Measurements from ENCODE around the gene PTPRK. TPM values are rescaled to one million over a fixed set of nuclear protein-coding genes. Genes with fewer than 3 reads are reported as not detected.

The PTPRK gene
- total and polyA plus RNA-seq, 2 donors (not counting 1 experiment from before 2014, with no cell fraction given), result 19.4 to 75.5 TPM

DNA sequence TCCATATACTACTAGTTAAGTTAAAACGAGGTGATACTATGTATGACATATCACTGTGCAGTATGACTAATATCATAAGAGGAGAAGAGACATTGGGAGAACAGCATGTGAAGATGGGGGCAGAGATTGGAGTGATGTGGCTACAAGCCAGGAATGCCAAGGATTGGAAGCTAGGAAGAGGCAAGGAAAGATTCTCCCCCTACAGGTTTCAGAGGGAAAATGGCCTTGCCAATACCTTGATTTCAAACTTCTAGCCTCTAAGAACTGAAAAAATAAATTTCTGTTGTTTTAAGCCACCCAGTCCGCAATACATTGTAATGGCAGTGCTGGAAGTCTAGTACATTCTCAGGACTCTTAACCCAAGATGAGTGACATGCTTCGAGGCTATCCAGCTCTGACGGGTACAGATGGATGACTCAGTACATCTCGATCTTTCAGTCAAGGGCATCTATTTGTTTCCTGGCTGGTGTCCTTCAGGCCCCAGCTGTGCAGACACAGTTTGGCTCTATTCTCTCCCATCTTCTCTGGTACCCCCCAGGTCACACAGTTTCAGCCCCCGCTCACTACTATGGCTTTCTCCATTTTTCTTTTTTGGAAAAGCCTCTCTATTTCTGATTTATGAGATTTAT is 564.0 kb downstream of the PTPRK start:
- H3K4me1 ChIP-seq (ENCODE audit: control insufficient read depth, extremely low read depth, insufficient read depth, low read length), result no peaks in the 10 kb centered on the region
- no peak overlapping the region for H3K27ac ChIP-seq (ENCODE audit: insufficient read depth, low read length)
- no peaks in the 10 kb centered on the region for H3K79me2 ChIP-seq (ENCODE audit: control insufficient read depth, insufficient read depth, low read length)
- peak in 1 of 2 donors; percentile 5 for DNase-seq (ENCODE audit: low read depth in 2 of 2)
- H3K36me3 ChIP-seq (ENCODE audit: control insufficient read depth, insufficient read depth, low read length), result no peaks in the 10 kb centered on the region
- H4K20me1 ChIP-seq (ENCODE audit: control insufficient read depth, extremely low read depth, insufficient read depth, low read length), result no peaks in the 10 kb centered on the region
- no peaks in the 10 kb centered on the region for H3K27me3 ChIP-seq (ENCODE audit: control insufficient read depth, insufficient read depth, low read length)
- H3K9me3 ChIP-seq (ENCODE audit: control insufficient read depth, insufficient read depth, low read depth, low read length), result no peaks in the 10 kb centered on the region
- H3K9ac ChIP-seq (ENCODE audit: insufficient read depth, low read length), result no peak overlapping the region
- no peak overlapping the region for H3K4me3 ChIP-seq (replicated peaks in 1 of 4; ENCODE audit: control extremely low read depth in 1 of 4, insufficient read depth in 1 of 4, low read depth in 3 of 4, low read length in 4 of 4)
- TF ChIP-seq EZH2 (IDR thresholded peaks at IDR 0.05; ENCODE audit: low read length, missing control alignments), result no peak
- TF ChIP-seq, protein P1, sequence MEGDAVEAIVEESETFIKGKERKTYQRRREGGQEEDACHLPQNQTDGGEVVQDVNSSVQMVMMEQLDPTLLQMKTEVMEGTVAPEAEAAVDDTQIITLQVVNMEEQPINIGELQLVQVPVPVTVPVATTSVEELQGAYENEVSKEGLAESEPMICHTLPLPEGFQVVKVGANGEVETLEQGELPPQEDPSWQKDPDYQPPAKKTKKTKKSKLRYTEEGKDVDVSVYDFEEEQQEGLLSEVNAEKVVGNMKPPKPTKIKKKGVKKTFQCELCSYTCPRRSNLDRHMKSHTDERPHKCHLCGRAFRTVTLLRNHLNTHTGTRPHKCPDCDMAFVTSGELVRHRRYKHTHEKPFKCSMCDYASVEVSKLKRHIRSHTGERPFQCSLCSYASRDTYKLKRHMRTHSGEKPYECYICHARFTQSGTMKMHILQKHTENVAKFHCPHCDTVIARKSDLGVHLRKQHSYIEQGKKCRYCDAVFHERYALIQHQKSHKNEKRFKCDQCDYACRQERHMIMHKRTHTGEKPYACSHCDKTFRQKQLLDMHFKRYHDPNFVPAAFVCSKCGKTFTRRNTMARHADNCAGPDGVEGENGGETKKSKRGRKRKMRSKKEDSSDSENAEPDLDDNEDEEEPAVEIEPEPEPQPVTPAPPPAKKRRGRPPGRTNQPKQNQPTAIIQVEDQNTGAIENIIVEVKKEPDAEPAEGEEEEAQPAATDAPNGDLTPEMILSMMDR (conservative IDR thresholded peaks at IDR 0.05 in 1 of 2, IDR thresholded peaks at IDR 0.05 in 1 of 2; ENCODE audit: low read depth in 1 of 2, low read length in 2 of 2), result peak in 1 of 2 donors; percentile 28
- H3K4me2 ChIP-seq (ENCODE audit: extremely low read depth, insufficient read depth, low read length), result no peak overlapping the region
- no peak overlapping the region for H2AFZ ChIP-seq (ENCODE audit: low read length)

- no peak overlapping the region for H3K27ac ChIP-seq (ENCODE audit: insufficient read depth, low read length)
- no peaks in the 10 kb centered on the region for H3K79me2 ChIP-seq (ENCODE audit: control insufficient read depth, insufficient read depth, low read length)
- no peak overlapping the region for H3K9ac ChIP-seq (ENCODE audit: insufficient read depth, low read length)
- DNase-seq (ENCODE audit: low read depth in 2 of 2), result peak in 1 of 2 donors; percentile 11
- TF ChIP-seq EZH2 (IDR thresholded peaks at IDR 0.05; ENCODE audit: low read length, missing control alignments), result no peak
- TF ChIP-seq, protein P1 (conservative IDR thresholded peaks at IDR 0.05 in 1 of 2, IDR thresholded peaks at IDR 0.05 in 1 of 2; ENCODE audit: low read depth in 1 of 2, low read length in 2 of 2), result no peak
- no peaks in the 10 kb centered on the region for H3K27me3 ChIP-seq (ENCODE audit: control insufficient read depth, insufficient read depth, low read length)
- H2AFZ ChIP-seq (ENCODE audit: low read length), result no peak overlapping the region
- H3K4me3 ChIP-seq (replicated peaks in 1 of 4; ENCODE audit: control extremely low read depth in 1 of 4, insufficient read depth in 1 of 4, low read depth in 3 of 4, low read length in 4 of 4), result no peak overlapping the region
- no peaks in the 10 kb centered on the region for H3K36me3 ChIP-seq (ENCODE audit: control insufficient read depth, insufficient read depth, low read length)
- no peaks in the 10 kb centered on the region for H4K20me1 ChIP-seq (ENCODE audit: control insufficient read depth, extremely low read depth, insufficient read depth, low read length)
- no peaks in the 10 kb centered on the region for H3K4me1 ChIP-seq (ENCODE audit: control insufficient read depth, extremely low read depth, insufficient read depth, low read length)
- H3K4me2 ChIP-seq (ENCODE audit: extremely low read depth, insufficient read depth, low read length), result no peak overlapping the region
- H3K9me3 ChIP-seq (ENCODE audit: control insufficient read depth, insufficient read depth, low read depth, low read length), result no peaks in the 10 kb centered on the region
Measured at GRCh38 chr6:127954082-127954481, 566.3 kb downstream of the PTPRK start.

DNA sequence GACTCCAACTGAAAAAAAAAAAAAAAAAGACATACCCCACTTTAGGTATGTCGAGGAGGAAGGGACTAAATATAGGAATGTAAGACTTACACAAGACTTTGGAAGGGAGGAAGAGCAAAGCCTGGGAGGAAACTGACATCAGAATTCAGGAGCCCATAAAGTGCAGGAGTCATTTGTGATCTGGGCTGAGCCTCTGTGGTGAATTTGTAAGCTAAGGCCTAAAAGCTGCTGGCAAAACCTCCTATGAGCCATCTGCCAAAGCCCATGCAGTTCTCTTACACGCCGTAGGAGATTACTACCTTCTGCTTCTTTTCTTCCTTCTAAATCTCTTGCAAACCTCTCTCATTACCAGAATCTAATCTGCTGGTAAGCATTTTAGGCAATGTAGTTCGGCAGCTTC is 567.6 kb downstream of the PTPRK start:
- Histone ChIP-seq H3K27ac (ENCODE audit: insufficient read depth, low read length) (no peak overlapping the region), H4K20me1 (ENCODE audit: control insufficient read depth, extremely low read depth, insufficient read depth, low read length) (no peaks in the 10 kb centered on the region), H2AFZ (ENCODE audit: low read length) (no peak overlapping the region), H3K9ac (ENCODE audit: insufficient read depth, low read length) (no peak overlapping the region), H3K79me2 (ENCODE audit: control insufficient read depth, insufficient read depth, low read length) (no peaks in the 10 kb centered on the region), H3K4me3 (replicated peaks in 1 of 4; ENCODE audit: control extremely low read depth in 1 of 4, insufficient read depth in 1 of 4, low read depth in 3 of 4, low read length in 4 of 4) (no peak overlapping the region), H3K9me3 (ENCODE audit: control insufficient read depth, insufficient read depth, low read depth, low read length) (no peaks in the 10 kb centered on the region), H3K36me3 (ENCODE audit: control insufficient read depth, insufficient read depth, low read length) (no peaks in the 10 kb centered on the region), H3K27me3 (ENCODE audit: control insufficient read depth, insufficient read depth, low read length) (no peaks in the 10 kb centered on the region), H3K4me1 (ENCODE audit: control insufficient read depth, extremely low read depth, insufficient read depth, low read length) (no peaks in the 10 kb centered on the region), H3K4me2 (ENCODE audit: extremely low read depth, insufficient read depth, low read length) (no peak overlapping the region)
- no peak for DNase-seq (ENCODE audit: low read depth in 2 of 2)
- TF ChIP-seq EZH2 (IDR thresholded peaks at IDR 0.05; ENCODE audit: low read length, missing control alignments), result no peak
- TF ChIP-seq, protein P1 (conservative IDR thresholded peaks at IDR 0.05 in 1 of 2, IDR thresholded peaks at IDR 0.05 in 1 of 2; ENCODE audit: low read depth in 1 of 2, low read length in 2 of 2), result no peak

All from fibroblast of lung (primary cell).